HG03139 (cell line): ENCODE results near the gene SLC25A4.
"Not testable (repeated sequence)": the region's sequence is repeated elsewhere in the genome, so short reads cannot be mapped to it uniquely, and the experiment has no call there.

Experiments
- ATAC-seq: cut with Tn5 transposase; IDR thresholded peaks from one replicate; pipeline ENCODE4 v1.9.1; 2021; ENCODE audit not compliant: unreplicated experiment

SLC25A4 gene

DNA sequence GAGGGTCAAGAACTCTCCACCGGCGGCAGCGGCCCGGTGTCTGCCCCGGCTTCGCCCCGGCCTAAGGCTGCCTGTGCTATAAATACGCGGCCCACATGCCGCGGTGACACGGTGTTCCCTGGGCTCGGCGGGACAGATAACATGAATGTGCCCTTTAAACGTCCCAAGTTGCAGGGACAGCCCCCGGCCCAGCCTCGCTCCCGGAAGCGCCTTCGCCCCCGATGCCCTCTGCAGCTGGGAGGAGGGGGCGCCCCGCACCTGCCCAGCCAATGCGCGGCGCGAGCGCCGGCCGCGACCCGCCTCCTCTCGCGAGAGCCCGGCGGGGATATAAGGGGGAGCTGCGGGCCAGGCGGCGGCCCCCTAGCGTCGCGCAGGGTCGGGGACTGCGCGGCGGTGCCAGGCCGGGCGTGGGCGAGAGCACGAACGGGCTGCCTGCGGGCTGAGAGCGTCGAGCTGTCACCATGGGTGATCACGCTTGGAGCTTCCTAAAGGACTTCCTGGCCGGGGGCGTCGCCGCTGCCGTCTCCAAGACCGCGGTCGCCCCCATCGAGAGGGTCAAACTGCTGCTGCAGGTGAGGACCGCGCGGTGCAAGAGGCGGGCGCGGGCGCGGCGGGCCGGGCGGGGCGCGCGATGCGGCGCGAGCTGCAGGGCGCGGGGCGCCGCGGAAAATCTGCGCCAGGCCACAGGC is at the start of gene SLC25A4:
TSS of gene SLC25A4 (plus strand) at position 355 of the 689 bp plus-strand sequence. CDS start at position 462, 107 bp downstream.
- ATAC-seq, result peak; percentile 95

DNA sequence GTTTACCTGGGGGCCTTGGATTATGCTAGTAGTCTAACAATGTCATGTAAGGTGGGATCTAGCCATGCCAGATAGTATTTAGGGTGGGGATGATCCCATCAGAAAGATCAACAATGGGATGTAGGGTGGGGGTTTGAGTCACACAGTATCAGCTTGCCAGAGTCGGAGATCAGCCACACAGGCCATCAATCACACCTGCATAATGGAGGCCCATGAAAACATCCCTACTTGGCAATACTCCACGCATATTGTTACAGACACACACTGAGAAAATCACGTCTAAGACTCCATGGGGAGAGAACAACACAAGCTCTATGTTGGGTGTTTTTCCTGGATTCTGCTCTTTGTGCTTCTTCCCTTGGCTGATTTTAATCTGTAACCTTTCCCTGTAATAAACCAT is 49.5 kb upstream of the SLC25A4 start:
- no peak for ATAC-seq

DNA sequence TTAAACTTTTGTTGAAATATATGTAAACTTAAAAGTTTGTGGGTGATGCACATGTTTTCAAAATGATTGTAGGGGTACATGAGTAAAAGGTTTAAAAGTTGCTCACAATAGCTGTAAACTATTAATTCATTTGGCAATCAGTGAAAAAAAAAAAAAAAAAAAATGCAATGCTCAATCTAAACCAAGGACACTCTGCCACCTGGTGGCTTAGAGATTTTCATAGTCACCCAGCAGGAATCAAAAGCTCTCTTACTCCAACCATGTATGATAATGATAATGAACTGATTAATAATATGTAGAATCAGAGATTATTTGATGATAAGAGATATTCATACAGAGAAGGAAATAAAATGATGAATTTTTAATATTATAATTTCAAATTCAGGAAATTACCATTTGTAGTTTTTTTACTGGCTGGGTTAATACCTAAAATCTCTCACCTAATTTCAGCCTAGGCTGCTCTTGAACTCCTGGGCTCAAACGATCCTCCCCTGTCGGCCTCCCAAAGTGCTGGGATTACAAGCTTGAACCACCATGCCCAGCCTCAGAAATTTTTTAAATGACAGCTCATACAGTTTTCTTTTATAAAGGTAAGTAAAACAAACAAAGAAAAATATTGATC is 46.9 kb upstream of the SLC25A4 start:
- ATAC-seq, result no peak

DNA sequence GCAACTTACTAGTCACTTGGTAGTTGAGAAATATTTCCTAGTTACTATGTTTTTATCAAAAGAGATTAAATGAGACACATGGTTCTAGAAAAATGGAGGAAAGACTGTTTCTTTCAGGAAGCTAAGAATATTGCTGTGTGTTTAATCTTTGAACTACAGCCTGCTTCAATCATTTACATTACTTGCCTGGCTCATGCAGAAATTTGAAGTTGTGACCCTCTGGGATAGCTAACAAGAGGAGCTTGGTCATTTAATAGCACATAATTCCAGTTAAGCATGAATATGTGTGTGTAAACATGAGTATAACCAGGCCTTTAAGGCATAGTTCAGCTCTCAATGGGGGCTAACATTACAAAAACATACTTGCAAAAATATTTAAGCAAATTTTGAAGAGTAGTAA is 44.6 kb upstream of the SLC25A4 start:
- no peak for ATAC-seq

DNA sequence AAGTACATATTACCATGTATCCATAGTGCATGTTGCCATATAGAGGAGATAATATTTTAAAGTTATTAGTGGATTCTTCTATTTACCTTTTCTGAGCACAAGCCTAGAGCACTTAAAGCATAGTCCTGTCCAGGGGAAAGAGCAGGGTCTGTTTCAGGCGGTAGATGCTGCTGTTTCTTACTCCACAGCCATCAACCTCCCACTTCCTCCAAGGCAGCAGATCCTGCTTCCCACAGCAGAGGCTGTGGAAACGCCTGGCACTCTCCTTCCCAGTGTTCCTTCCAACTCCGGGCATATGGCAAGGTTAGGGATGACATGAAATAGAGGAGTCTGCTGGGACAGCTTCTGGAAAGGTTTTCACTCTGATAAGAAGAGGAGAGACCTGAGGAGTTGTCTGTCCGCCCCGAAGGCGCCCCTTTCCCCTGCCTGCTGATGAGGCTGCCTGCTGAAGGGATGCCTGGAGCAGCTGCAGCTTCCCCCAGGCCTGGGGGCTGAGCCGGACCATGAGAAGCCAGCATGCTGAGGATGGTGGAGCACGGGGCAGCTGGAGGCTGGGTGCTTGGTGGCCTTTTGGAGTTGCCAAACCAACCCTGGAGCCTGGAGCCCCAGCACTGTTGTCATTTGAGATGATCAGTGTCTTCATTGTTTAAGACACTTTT is 43.9 kb upstream of the SLC25A4 start:
- ATAC-seq, result no peak

DNA sequence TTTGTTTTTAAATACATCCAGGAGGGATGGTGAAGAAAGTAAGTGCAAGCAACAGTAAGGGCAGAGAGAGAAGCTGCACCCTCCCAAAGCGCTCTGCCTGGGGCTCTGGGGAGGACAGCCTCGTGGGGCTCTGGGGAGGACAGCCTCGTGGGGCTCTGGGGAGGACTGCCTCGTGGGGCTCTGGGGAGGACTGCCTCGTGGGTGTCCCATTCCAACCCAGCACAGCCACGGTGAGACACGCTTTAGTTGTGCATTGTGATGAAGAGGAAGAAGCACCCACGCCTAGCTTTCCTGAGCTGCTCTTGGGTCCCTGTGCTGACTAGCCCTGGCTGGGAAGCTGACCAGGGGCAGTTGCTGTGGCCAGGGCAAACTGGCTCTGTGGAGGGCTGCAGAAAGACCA is 43.1 kb upstream of the SLC25A4 start:
- ATAC-seq, result no peak

DNA sequence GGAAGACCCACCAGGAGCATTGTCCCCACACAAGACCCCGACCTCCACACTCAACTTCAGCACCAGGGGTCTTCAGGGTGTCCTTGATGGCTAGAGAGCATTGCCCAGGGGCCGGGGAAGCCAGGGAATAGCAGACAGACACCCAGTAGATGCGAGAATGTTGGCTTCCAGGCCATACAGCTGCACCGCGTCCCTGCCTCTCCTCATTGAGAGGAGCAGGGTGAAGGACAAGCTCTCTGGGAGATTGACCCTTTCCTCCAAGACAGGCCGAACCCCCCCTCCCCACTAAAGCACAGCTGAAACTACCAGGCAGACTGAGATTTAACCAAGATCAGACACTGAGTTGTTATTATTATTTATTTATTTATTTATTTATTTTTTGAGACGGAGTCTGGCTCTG is 42.6 kb upstream of the SLC25A4 start:
- ATAC-seq, result no peak

DNA sequence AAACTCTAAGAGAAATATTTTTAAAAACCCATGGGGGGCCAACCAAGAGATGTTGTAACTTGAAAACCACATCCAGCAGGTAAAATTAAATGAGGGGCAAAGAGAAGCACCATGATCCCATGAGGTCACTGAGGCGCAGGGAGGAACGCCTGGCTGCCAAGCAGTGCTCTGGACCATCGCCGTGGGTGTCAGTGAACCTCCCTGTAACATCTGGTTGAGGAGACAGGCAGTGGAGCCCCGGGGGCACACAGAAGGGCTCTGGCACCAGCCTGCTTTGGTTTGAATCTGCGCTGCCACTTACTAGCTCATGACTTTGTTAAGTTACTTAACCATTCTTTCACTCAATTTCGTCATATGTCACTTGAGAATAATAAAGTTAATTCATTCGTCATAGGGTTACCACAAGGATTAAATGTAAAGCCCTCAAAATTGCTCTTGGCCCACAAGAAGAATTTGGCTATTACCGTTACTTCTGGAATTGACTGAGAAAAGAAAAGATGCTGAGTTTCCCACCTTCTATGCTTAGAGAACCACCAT is 41.6 kb upstream of the SLC25A4 start:
- ATAC-seq, result no peak

DNA sequence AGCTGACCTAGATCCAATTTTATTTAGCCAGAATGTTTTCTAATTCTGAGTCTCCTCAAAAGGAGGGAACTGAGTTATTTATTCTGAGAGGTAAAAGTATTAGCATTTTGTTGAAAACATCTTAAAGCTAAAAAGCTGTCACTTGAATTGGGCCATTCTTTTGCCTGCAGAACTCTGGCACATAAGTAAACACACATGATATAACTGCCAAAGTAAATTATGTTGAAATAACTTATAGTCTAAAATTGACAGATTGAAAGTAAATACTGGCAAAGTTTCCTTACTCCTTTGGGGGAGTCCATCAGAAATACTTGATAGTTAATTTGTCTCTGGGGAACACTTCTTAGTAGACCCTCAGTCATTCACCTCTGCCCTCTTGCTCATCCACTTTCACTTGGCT is 38.3 kb upstream of the SLC25A4 start:
- ATAC-seq, result no peak

DNA sequence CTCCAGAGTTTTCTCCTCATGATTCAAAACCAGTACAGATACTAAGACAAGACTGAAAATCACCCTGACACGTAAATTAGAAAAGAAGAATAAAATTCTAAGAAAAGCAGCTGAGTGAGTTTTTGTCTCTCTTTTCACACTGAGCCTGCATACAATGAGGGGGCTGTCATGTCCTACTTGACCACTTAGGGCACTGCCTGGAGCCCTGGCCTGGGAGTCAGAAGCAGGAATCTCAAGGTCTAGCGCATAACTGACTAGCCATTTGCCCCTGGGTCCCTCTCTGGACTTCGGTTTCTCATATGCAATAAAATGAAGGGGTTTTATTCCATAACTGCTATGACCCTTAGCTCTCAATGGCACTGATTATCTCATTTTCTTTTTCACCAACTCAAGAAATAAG is 36.7 kb upstream of the SLC25A4 start:
- ATAC-seq, result no peak

DNA sequence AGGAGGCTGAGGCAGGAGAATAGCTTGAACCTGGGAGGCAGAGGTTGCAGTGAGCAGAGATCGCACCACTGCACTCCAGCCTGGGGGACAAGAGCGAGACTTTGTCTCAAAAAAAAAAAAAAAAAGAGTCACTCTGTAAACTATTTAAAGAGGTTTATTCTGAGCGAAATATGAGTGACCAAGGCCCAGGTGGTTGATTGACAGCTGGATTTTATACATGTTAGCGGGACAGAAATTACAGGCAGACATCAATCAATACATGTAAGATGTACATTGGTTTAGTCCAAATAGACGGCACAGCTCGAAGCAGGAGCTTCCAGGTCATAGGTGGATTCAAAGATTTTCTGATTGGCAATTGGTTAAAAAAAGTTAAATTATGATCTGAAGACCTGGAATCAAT is 35.5 kb upstream of the SLC25A4 start:
- not testable (repeated sequence) for ATAC-seq

DNA sequence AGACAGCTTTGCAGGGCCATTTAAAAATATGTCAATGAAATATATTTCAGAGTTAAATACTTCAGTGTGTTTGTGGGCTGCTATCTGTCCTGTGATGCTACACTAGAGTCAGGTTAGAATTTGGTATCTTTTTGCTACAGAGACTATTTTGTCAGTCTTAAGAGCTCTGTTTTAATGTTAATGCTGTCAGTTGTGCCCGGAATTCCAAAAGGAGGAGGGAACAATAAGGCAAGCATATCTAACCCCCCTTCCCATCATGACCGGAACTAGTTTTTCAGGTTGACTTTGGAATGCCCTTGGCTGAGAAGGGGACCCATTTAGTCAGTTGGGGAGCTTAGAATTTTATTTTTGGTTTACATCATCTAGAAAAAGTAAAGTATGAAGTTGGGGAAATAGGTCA is 34.9 kb upstream of the SLC25A4 start:
- ATAC-seq, result no peak

DNA sequence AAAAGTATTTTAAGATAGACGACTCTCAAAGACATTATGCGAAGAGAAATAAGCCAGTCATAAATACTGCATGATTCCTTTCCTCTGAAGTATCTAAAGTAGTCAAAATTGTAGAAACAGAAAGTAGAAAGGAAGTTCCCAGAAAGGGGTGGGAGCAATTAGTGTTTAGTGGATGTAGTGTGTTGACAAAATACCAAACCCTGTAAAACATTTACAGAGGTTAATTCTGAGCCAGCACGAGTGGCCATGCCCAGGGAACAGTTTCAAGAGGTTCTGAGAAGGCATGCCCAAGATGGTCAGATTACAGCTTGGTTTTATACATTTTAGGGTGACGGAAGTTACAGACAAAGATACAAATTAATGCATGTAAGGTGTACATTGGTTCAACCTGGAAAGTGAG is 34.4 kb upstream of the SLC25A4 start:
- ATAC-seq, result no peak

DNA sequence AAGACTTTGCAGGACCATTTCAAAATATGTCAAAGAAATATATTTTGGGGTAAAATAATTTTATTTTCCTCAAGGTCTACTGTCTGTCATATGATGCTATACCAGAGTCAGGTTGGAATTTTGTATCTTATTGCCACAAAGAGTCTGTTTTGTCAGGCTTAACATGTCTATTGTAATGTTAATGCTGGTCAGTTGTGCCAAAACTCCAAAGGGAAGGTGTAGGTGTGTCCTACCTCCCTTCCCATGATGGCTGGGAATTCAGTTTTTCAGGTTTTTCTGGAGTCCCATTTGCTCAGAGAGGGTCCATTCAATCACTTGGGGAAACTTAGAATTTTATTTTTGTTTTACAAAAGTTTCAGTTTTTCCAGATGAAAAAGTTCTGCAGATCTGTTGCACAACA is 33.3 kb upstream of the SLC25A4 start:
- ATAC-seq, result no peak

DNA sequence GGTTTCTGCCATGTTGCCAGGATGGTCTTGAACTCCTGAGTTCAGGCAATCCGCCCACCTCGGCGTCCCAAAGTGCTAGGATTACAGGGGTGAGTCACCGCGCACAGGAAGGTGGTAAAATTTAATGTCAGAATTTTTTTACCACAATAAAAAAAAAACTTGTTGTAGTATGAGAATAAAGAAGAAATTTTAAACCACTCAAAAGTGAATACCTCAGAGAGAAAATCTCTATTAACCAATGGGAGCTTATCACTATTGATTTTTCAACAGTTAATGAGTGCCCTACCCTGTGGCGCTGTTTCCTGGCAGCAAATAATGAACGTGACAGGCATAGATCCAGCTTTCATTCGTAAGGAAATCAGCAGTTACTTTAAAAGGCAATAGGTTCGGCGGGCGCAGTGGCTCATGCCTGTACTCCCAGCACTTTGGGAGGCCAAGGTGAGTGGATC is 32.7 kb upstream of the SLC25A4 start:
- ATAC-seq, result no peak

DNA sequence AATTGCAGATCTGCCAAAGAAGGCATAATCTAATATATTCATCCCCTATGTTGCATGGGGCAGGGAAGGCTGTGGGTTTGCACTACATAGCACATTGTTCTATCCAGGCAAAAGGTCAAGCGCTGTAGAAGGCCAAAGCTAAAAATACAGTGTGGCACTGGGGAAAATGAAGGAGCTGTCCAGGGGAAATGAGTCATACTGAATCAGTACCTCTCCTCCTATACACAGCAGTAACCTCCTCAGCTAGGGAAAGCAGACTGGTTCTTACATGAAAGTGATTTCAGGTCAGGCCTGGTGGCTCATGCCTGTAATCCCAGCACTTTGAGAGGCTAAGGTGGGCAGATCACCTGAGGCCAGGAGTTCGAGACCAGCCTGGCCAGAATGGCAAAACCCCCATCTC is 31.0 kb upstream of the SLC25A4 start:
- ATAC-seq, result no peak

DNA sequence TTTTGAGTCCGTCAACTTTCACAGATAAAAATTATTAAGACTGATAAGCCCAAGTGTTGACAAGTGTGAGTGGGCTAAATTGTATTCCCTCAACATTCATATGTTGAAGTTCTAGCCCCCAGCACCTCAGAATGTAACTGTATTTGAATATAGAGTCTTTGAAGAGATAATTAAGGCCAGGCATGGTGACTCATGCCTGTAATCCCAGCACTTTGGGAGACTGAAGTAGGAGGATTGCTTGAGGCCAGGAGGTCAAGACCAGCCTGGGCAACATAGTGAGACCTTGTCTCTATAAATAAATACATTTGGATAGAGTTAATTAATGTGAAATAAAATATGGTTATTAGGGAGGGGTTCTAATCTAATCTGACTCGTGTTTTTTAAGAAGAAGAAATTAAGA is 29.7 kb upstream of the SLC25A4 start:
- no peak for ATAC-seq

DNA sequence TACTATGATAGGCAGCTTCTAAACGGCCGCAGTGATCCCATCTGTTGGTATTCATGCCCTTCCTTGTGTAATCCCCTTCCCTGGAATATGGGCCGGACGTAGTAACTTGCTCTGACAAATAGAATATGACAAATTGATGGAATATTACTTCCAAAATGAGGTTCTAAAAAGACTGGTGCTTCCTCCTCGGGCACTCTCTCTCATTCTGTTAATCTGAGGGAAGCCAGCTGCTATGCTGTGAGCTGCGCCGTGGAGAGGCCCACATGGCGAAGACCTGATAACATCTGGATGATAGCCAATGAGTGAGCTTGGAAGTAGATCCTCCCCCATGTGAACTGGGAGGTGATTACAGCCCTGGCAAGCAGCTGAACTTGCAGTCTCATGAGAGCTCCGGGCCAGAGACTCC is 27.2 kb upstream of the SLC25A4 start:
- ATAC-seq, result no peak

DNA sequence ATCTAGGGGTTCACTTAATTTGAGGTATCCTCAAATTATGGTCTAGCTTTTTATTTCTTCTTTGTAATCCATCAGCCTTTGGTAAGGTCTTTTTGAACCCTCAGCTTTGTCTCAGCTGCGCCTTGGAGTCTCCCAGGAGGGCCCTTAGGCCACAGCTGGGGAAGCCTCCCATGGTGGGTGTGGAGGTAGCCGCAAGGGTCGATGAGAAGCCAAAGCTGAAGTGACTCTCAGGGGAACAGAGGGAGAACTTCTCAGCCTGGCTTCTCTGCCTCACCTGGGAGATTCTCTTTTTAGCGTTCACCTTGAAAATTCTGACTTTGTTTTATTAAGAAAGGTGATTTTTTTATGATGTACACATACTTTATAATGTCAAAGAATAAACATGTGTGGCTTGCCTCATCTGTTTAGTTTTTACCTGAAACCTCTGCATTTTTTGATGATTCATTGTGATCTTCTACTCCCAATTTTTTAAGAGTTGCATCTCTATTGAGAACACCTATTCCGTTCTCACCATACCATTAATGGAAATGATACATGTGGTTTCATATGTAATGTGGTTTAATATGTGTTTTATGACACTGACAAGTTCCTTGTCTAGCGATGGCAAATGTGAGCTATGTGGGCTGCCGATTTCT is 25.6 kb upstream of the SLC25A4 start:
- no peak for ATAC-seq

DNA sequence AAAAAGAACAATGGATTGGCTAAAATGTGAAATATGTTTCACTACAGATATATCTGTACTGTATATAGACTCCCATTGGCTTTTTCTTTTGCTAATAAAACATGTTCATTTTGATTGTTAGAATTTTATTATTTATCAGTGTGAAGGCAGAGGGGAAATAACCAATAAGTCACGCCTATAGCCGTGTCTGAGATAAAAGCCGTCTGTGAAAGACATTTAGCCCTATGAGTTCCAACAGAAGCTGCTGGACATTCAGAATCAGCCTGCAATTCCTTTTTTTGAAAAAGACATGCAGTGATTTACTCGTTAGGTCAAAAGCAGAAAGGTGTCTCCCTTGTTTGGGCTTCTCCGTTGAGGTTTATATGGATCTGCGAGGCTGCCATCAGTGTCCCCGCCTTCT is 24.2 kb upstream of the SLC25A4 start:
- no peak for ATAC-seq

DNA sequence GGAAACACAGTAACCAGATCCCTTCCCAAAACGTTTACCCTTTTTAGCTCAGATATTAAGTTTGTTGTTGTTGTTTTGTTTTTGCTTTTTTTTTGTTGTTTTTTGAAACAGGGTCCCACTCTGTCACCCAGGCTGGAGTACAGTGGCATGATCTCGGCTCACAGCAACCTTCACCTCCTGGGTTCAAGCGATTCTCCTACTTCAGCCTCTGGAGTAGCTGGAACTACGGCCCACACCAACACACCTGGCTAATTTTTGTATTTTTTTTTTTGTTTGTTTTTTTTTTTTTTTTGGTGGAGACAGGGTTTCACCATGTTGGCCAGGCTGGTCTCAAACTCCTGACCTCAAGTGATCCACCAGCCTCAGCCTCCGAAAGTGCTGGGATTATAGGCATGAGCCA is 23.6 kb upstream of the SLC25A4 start:
- ATAC-seq, result not testable (repeated sequence)
